Fibroblast of upper back skin (primary cell): ENCODE measurements around the gene KRT27.
"Not testable (repeated sequence)": the region's sequence is repeated elsewhere in the genome, so short reads cannot be mapped to it uniquely, and the experiment has no call there.

Source experiments
- DNase-seq: peaks from one replicate; pipeline ENCODE4 v3.0.0-alpha.2; 2013

The KRT27 gene

GRCh38 chr17:40782450-40782849, at the start of gene KRT27:
Gene KRT27 (minus strand): TSS chr17:40782550. CDS start chr17:40782493, 57 bp downstream.
- DNase-seq = no peak

GRCh38 chr17:40830085-40830776, 47.9 kb upstream of the KRT27 start:
- DNase-seq = no peak

GRCh38 chr17:40828454-40829044, 46.2 kb upstream of the KRT27 start:
- no peak for DNase-seq

GRCh38 chr17:40827746-40828453, 45.5 kb upstream of the KRT27 start:
- DNase-seq = peak; percentile 53

GRCh38 chr17:40825599-40825998, 43.2 kb upstream of the KRT27 start:
- DNase-seq = no peak

- DNase-seq = no peak
These were observed 41.9 kb upstream of the KRT27 start for GRCh38 chr17:40824015-40824832.

- no peak for DNase-seq
These were observed 39.9 kb upstream of the KRT27 start, which contains the start of gene KRT10 for GRCh38 chr17:40822132-40822812. Gene KRT10 (minus strand): TSS chr17:40822614. CDS start chr17:40822585, 29 bp downstream.

GRCh38 chr17:40821536-40821935, 39.2 kb upstream of the KRT27 start:
- no peak for DNase-seq

GRCh38 chr17:40820228-40820838, 38.0 kb upstream of the KRT27 start:
- no peak for DNase-seq

GRCh38 chr17:40819528-40820125, 37.3 kb upstream of the KRT27 start:
- DNase-seq = peak; percentile 17

- peak; percentile 81 for DNase-seq
These were observed 36.6 kb upstream of the KRT27 start for GRCh38 chr17:40818733-40819527.

- no peak for DNase-seq
These were observed 36.0 kb upstream of the KRT27 start for GRCh38 chr17:40818343-40818732.

- DNase-seq = no peak
These were observed 34.8 kb upstream of the KRT27 start for GRCh38 chr17:40817103-40817682.

- no peak for DNase-seq
These were observed 34.2 kb upstream of the KRT27 start for GRCh38 chr17:40816569-40816968.

GRCh38 chr17:40815381-40815780, 33.0 kb upstream of the KRT27 start:
- no peak for DNase-seq

GRCh38 chr17:40814657-40815056, 32.3 kb upstream of the KRT27 start:
- DNase-seq = not testable (repeated sequence)

- DNase-seq = no peak
These were observed 31.5 kb upstream of the KRT27 start for GRCh38 chr17:40813804-40814203.

GRCh38 chr17:40812639-40813038, 30.3 kb upstream of the KRT27 start:
- DNase-seq = no peak

GRCh38 chr17:40810494-40810893, 28.1 kb upstream of the KRT27 start:
- peak; percentile 46 for DNase-seq

GRCh38 chr17:40809721-40810421, 27.5 kb upstream of the KRT27 start:
- peak; percentile 19 for DNase-seq
